Measurements from ENCODE around the gene TMC7. TPM values are rescaled to one million over a fixed set of nuclear protein-coding genes. Genes with fewer than 3 reads are reported as not detected.

Gene TMC7
- total and polyA plus RNA-seq, 2 of the 8 experiments (the other 6 are each of a cell fraction or from before 2014, with no cell fraction given), result 2.3 to 2.6 TPM

DNA sequence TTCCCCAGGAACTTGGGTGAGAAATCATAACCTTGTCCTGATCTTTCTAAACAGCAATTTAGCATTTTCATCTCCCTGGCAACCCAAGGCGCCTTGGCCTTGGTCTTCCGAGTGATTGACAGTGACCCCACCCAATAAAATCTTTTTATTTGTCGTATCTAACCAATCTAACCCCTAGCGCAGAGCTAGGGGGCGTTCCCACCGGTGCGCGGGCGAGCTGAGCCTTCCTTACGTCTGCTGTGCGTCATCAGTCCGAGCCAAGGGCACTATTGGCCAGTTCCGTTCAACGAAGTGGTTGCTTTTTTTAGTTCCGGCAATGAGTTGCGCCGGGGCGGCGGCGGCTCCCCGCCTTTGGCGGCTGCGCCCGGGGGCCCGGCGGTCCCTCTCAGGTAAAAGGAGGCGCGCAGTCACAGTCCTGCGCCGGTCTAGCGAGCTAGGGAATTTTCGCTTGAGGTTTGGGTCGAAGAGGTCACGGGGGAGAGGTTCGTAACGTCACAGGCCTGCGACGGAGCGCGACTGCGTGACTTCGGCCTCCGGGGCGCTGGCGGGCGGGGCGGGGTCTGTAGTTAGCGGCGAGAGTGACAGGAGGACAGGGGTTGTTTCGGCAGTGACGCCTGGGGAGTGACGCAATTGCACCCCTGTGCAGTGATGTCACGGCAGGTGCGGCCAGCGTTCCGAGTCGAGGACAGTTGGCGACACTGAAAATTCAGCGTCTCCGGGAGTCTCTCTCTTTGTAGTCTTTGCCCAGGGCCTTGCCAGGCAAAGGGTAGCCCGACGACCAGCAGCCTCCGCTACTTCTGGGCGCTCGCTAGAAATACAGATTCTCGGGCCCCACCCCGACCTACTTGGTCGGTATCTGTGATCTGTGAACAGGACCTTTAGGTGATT, 83.9 kb downstream of the TMC7 start, which contains the start of gene COQ7 (continued):
- TF ChIP-seq EP300 (IDR thresholded peaks at IDR 0.05; ENCODE audit: borderline replicate concordance in 1 of 2, low read depth in 2 of 2, low read length in 2 of 2), result no peak
- no peak for TF ChIP-seq CHD1 (IDR thresholded peaks at IDR 0.05; ENCODE audit: low read depth, low read length)

All from H1 (cell line).